Fibroblast of mammary gland (primary cell): ENCODE results near the gene TBC1D2.

Experiments
- DNase-seq: peaks from one replicate; pipeline ENCODE4 v3.0.0-alpha.2; 2010; ENCODE audit warnings: low read depth
- H3K4me3 ChIP-seq: 2 replicates; pipeline ENCODE4 v1.5.1; 2011; ENCODE audit warnings: low read depth, mild to moderate bottlenecking, low read length, moderate library complexity; ENCODE audit not compliant: control insufficient read depth
- TF ChIP-seq, protein P1 (sequence below): conservative IDR thresholded peaks from 2 replicates; pipeline ENCODE4 v1.5.1; 2011; ENCODE audit warnings: low read depth, low read length, inconsistent platforms; ENCODE audit not compliant: control insufficient read depth, insufficient read depth

Gene TBC1D2

DNA sequence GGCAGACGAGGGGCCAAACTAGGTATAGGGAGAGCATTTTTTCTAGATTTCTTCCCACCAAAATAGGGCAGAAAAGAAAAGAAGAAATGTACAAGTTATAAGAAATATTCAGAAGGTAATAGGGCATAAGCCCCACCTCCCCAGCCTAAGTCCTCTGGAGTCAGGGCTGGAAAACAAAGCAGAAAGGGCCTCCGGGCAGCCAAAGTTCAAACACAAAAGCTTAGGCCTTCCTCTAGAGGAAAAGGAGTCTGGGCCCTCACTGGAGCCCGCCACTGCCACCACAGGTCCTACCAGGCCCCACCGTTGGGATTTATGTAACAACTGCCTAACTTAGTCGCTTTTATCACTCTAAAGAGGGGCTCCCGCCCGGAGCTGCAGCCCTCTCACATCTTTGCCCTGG, 27.6 kb downstream of the TBC1D2 start:
- no peak overlapping the region for H3K4me3 ChIP-seq
- DNase-seq, result no peak
- TF ChIP-seq, protein P1, sequence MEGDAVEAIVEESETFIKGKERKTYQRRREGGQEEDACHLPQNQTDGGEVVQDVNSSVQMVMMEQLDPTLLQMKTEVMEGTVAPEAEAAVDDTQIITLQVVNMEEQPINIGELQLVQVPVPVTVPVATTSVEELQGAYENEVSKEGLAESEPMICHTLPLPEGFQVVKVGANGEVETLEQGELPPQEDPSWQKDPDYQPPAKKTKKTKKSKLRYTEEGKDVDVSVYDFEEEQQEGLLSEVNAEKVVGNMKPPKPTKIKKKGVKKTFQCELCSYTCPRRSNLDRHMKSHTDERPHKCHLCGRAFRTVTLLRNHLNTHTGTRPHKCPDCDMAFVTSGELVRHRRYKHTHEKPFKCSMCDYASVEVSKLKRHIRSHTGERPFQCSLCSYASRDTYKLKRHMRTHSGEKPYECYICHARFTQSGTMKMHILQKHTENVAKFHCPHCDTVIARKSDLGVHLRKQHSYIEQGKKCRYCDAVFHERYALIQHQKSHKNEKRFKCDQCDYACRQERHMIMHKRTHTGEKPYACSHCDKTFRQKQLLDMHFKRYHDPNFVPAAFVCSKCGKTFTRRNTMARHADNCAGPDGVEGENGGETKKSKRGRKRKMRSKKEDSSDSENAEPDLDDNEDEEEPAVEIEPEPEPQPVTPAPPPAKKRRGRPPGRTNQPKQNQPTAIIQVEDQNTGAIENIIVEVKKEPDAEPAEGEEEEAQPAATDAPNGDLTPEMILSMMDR, result no peak

DNA sequence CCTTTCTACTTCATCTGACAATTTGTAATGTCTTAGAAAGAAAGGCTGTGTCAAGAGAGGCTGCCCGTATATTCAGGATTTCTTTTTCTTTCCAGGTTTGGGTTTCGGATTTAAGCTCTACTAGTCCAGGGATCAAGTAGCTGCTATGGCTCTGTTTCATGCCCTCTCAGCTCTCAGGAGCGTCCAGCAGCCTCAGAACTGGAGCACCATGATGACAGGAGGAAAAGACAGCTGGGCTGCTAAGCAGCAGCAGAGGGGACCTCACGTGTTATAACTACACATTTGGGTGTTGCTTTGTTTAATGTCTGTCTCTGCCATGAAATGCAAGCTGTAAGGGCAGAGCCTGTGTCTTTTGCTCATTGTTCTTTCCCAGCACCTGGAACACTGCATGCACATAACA, 28.5 kb downstream of the TBC1D2 start:
- TF ChIP-seq, protein P1, result no peak
- no peak overlapping the region for H3K4me3 ChIP-seq
- DNase-seq, result no peak

DNA sequence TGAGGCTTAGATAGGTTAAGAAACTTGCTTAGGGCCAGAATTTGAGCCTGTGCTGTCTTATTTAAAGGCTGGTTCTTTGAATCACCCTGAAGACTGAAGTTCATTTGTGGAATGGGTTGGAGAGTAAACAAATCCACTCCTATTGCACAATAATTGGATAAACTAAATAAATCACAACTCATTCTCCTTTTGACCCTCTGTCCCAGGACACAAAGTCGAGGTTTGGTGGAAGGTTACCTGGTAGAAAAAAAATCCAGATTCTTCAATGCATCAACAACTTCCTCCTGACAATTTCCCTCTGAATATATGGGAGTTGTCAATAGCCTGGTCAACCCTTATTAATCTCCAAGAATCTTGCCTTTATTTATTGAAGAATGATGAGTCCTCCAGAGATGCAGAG, 28.9 kb downstream of the TBC1D2 start:
- H3K4me3 ChIP-seq, result no peak overlapping the region
- TF ChIP-seq, protein P1, result no peak
- peak; percentile 53 for DNase-seq

DNA sequence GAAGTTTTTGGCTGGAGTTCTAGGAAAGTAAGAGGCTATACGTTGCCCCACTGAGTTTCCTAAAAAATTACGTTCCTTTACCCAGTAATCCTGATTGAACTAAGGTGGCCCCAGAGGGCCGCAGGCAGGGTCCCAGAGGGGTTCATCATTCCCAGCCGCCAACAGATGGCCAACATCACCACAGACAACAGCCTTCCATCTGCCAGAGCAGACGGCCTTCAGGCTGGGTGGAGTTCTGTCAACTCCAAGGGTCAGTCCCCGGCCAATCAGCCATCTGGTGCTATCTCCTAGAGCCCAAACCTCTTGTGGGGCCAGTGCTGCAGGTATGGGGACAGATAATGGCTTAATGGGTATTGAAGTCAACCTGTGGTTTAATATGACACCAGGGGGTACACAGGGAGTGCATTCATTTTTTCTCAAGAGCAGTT, 30.4 kb downstream of the TBC1D2 start:
- TF ChIP-seq, protein P1, result no peak
- DNase-seq, result no peak
- no peak overlapping the region for H3K4me3 ChIP-seq

DNA sequence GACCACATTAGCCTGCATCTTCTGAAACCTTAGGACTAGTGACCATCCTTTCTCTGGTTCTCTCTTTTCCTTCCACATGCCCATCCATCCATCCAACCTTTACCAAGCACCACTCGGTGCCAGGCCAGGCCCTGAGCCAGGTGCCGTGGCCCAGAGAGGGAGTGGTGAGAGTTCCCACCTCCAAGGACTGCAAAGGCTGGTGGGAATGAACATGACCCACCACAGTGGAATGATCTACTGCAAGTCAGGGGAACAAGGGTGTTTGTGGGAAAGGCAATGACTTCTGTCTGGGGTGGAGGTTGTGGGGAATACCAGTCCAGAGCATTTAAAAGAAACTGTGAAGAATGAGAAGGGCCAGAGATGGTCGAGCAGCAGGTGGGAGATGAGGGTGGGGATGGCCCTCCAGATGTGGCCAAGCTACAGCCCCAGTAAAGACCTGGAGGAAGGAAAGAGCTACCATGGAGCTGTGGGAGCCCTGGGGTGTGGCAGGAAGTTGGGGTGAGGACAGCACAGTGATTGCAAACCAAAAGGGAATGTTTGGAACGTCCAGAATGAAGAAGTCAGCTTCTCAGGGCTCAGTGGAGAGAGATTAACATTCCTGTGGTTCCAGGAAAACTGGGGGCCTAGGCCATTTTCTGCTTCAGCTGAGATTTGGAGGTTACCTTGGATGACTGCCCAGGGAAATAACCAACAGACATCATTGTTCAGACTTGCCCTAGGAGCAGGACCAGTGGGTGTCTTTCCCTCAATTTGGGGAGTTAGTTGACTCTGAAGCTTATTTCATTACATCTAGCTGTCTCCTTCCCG, 32.4 kb downstream of the TBC1D2 start:
- peak; percentile 95 for DNase-seq
- H3K4me3 ChIP-seq, result no peak overlapping the region
- TF ChIP-seq, protein P1, result no peak

DNA sequence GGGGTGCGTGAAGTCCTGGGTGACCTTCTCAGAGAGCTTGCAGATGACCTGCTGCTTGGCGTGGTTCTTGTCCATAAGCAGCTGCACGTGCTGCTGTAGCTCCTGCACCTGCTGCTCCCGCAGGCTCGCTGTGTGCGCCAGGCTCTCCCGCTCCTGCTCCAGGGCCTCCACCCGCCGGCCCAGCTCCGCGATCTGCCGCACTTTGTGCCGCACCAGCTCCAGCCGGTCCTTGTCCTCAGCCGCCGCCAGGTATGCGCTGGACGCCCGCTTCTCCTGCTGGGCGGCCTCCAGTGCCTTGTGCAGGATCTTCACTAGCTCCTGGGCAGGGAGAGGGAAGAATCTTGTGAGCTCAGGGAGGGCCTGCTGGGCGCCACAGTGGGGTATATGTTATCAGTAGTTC, 34.5 kb downstream of the TBC1D2 start:
- TF ChIP-seq, protein P1, result no peak
- no peak for DNase-seq

More for the DNA sequence above, 34.5 kb downstream of the TBC1D2 start:
- no peak overlapping the region for H3K4me3 ChIP-seq
